Thoracic aorta (tissue), 2 donors: ENCODE data around the gene GNL2. TPM values are rescaled to one million over a fixed set of nuclear protein-coding genes. Genes with fewer than 3 reads are reported as not detected.

ENCODE experiments used
- ATAC-seq: fragments of 150-250 bp; one replicate; pipeline ENCODE4 v1.8.0; 2017; ENCODE audit warnings: low read depth; ENCODE audit not compliant: insufficient number of reproducible peaks, low FRiP score
- DNase-seq: peaks from one replicate; pipeline ENCODE4 v3.0.0-alpha.2; 2020; ENCODE audit warnings: low spot score
- H3K27ac ChIP-seq, 2 donors: fragments of 200-600 bp; sonication (generic); 1 replicate in 1 of 2; 2 replicates in 1 of 2; pipeline ENCODE4 v1.5.1; 2016; ENCODE audit warnings: mild to moderate bottlenecking in 2 of 2, moderate library complexity in 2 of 2
- H3K27me3 ChIP-seq: fragments of 200-600 bp; sonication (generic); replicated peaks from 2 replicates; pipeline ENCODE4 v1.6.0; 2016; ENCODE audit warnings: mild to moderate bottlenecking; ENCODE audit not compliant: insufficient read depth
- H3K36me3 ChIP-seq: fragments of 200-600 bp; sonication (generic); one replicate; pipeline ENCODE4 v1.5.1; 2016
- H3K4me1 ChIP-seq, 2 donors: fragments of 200-600 bp; sonication (generic); 1 replicate in 1 of 2; 2 replicates in 1 of 2; pipeline versions ENCODE4 v1.5.1 to v1.6.0; 2016; ENCODE audit warnings: low read depth in 2 of 2, mild to moderate bottlenecking in 1 of 2; ENCODE audit not compliant: control insufficient read depth in 1 of 2
- H3K4me3 ChIP-seq: fragments of 200-600 bp; sonication (generic); 2 replicates; pipeline ENCODE4 v1.5.1; 2016; ENCODE audit warnings: mild to moderate bottlenecking
- H3K9me3 ChIP-seq: fragments of 200-600 bp; sonication (generic); 2 replicates; pipeline ENCODE4 v1.5.1; 2016
- CTCF ChIP-seq: fragments of 200-600 bp; sonication (generic); IDR thresholded peaks from one replicate; pipeline ENCODE4 v1.5.1; 2019; ENCODE audit warnings: antibody characterized with exemption
- total RNA-seq, 2 donors: library from RNA; depleted of rRNA; stranded (reverse); fragments of >200 nt; gene quantifications; one replicate each; pipeline versions ENCODE4 v1.1.0 to v1.2.3, GENCODE V29; 2016

GNL2 gene
- total RNA-seq, 2 donors from 2014 or later: 37.0 to 53.6 TPM

DNA sequence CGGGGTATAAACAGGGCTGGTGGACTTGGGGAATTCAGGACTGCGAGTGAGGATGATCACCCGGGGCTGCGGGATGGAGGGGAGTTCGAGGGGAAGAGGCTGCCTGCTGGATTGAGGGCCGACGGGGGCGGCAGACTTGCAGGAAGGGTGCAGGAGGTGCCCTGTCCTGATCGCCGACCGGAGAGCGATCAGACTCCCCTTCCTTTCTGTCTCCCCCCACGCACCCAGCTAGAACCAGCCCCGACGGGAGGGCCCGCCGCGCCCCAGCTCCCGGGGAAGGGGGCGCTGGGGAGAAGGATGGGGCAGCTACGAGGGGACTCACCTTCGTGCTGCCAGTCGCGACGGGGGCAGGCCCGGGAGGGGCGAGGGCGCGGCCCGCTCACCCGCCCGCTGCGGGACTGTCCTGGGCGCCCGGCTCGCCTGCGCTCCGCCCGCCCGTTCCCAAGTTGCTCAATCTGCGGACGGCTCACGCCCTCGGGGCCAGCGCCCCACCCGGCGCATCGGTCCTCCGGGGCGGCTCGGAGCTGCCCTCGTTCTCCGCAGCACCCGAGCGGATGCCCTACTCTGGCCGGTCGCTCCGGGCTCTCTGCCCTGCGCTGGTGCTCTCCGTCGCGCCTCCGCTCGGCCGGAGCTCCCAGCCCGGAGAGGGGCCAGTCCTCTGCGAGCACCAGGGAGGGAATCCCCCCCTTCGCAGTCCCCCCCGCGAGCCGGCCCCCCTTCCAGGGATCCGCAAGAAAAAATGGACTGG, 38.7 kb upstream of the GNL2 start, which contains the start of gene RSPO1:
RSPO1 (minus strand) TSS at position 649 of the 748 bp plus-strand sequence. CDS start 5,231 bp downstream, outside the sequence.
- Histone ChIP-seq H3K27me3 (peaks cover 8% of the 10 kb centered on the region), H3K36me3 (no peaks in the 10 kb centered on the region), H3K4me1 (peaks cover 9% of the 10 kb centered on the region in 2 donors), H3K27ac (no peak within 1 kb of the TSS), H3K9me3 (no peaks in the 10 kb centered on the region), H3K4me3 (peak within 1 kb of the TSS; percentile 53)
- no peak for TF ChIP-seq CTCF
- DNase-seq (no peak), ATAC-seq (no peak)

GRCh38 chr1:37633938-37634243, 38.2 kb upstream of the GNL2 start:
- no peaks in the 10 kb centered on the region for H3K36me3 ChIP-seq
- ATAC-seq (no peak), DNase-seq (no peak)
- H3K27me3 ChIP-seq: peaks cover 8% of the 10 kb centered on the region
- H3K9me3 ChIP-seq: no peaks in the 10 kb centered on the region
- no peak overlapping the region for H3K27ac ChIP-seq
- H3K4me3 ChIP-seq: peak overlapping the region; percentile 53
- peaks cover 9% of the 10 kb centered on the region in 2 donors for H3K4me1 ChIP-seq
- no peak for TF ChIP-seq CTCF

DNA sequence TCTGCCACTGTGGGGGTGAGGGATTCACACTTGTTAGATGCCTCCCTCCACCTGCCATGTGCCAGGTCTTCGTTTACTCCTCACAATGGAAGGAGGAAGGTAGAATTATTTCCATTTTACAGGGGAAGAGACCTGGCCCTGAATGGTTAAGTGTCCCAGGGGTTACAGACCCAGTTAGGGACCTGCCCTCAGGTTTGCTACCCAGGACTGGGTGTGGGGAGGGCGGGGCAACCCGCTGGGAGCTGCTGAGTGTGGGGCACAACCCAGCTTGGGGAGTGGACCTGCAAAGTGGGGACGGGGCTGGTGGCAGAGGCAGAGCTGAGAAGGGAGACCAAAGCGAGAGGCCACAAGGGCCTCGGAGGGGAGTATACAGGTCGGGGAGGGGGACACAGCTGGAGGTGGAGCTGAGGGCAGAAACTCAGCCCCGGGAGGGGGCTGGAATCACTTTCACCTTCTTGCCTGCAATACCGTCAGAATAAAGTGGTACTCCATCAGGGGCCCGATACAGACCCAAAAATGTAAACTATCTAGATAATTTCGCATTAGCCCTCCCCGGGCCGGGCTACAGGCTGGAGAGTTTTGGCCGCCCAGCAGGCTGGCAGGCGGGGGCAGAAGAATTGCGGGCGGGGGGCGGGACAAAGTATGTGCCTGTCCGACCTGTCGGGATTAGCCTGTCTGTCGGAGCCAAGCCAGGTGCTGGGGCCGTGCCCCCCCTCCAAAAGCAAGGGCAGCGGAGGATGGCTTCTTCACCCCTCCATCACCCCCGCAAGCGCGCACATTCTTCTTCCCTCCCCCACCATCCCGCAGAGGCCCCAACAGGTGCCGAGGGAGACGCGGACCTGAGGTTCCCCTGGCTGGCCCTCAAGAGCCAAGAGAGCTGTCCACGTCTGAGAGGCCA, 37.6 kb upstream of the GNL2 start:
- Histone ChIP-seq H3K36me3 (no peaks in the 10 kb centered on the region), H3K4me1 (peaks cover 9% of the 10 kb centered on the region in 2 donors), H3K9me3 (no peaks in the 10 kb centered on the region), H3K27me3 (peaks cover 8% of the 10 kb centered on the region), H3K27ac (no peak overlapping the region), H3K4me3 (peak overlapping the region; percentile 53)
- ATAC-seq (no peak), DNase-seq (no peak)
- TF ChIP-seq CTCF: no peak

GRCh38 chr1:37631036-37631435, 35.3 kb upstream of the GNL2 start:
- Histone ChIP-seq H3K27ac (no peak overlapping the region), H3K36me3 (no peaks in the 10 kb centered on the region), H3K9me3 (no peaks in the 10 kb centered on the region), H3K4me1 (peaks cover 9% of the 10 kb centered on the region in 2 donors), H3K27me3 (peaks cover 8% of the 10 kb centered on the region), H3K4me3 (no peak overlapping the region)
- no peak for DNase-seq
- no peak for TF ChIP-seq CTCF
- no peak for ATAC-seq

- H3K36me3 ChIP-seq: no peaks in the 10 kb centered on the region
- DNase-seq (no peak), ATAC-seq (no peak)
- peaks cover 8% of the 10 kb centered on the region for H3K27me3 ChIP-seq
- no peaks in the 10 kb centered on the region for H3K9me3 ChIP-seq
- no peak overlapping the region for H3K4me3 ChIP-seq
- H3K4me1 ChIP-seq: peaks cover 9% of the 10 kb centered on the region in 2 donors
- H3K27ac ChIP-seq: no peak overlapping the region
- TF ChIP-seq CTCF: no peak
Observed at GRCh38 chr1:37630426-37631028, 34.8 kb upstream of the GNL2 start.
